NCI-H748 (cell line): ENCODE data around the gene MED13L.

ENCODE experiments used
- DNase-seq: peaks from one replicate; lab custom pipeline; 2025; ENCODE audit not compliant: unreplicated experiment; lab: John Stamatoyannopoulos, UW

Gene MED13L

GRCh38 chr12:116278667-116279066, 1.2 kb upstream of the MED13L start:
- DNase-seq: no peak

- no peak for DNase-seq
Measured at GRCh38 chr12:116278279-116278626, 760 bp upstream of the MED13L start.

- DNase-seq: peak; percentile 73
Measured at GRCh38 chr12:116276652-116277466, 634 bp downstream of the MED13L start.

GRCh38 chr12:116274551-116275375, 2.7 kb downstream of the MED13L start:
- DNase-seq: no peak

GRCh38 chr12:116273813-116274550, 3.5 kb downstream of the MED13L start:
- no peak for DNase-seq

GRCh38 chr12:116267948-116268347, 9.5 kb downstream of the MED13L start:
- DNase-seq: no peak

- no peak for DNase-seq
Measured at GRCh38 chr12:116266631-116267349, 10.7 kb downstream of the MED13L start.

GRCh38 chr12:116266168-116266601, 11.3 kb downstream of the MED13L start:
- DNase-seq: no peak

GRCh38 chr12:116265351-116266147, 11.9 kb downstream of the MED13L start:
- no peak for DNase-seq

GRCh38 chr12:116264525-116265070, 12.9 kb downstream of the MED13L start:
- DNase-seq: no peak

GRCh38 chr12:116263844-116264243, 13.6 kb downstream of the MED13L start:
- no peak for DNase-seq

- no peak for DNase-seq
Measured at GRCh38 chr12:116263431-116263830, 14.1 kb downstream of the MED13L start.

- DNase-seq: no peak
Measured at GRCh38 chr12:116262741-116263140, 14.8 kb downstream of the MED13L start.

- DNase-seq: no peak
Measured at GRCh38 chr12:116261525-116262100, 15.9 kb downstream of the MED13L start.

- DNase-seq: no peak
Measured at GRCh38 chr12:116259800-116260577, 17.5 kb downstream of the MED13L start.

- DNase-seq: no peak
Measured at GRCh38 chr12:116257826-116258225, 19.7 kb downstream of the MED13L start.

- DNase-seq: no peak
Measured at GRCh38 chr12:116257215-116257614, 20.3 kb downstream of the MED13L start.

GRCh38 chr12:116249938-116250337, 27.6 kb downstream of the MED13L start:
- DNase-seq: no peak

- no peak for DNase-seq
Measured at GRCh38 chr12:116248930-116249329, 28.6 kb downstream of the MED13L start.
